CD14-positive monocyte (primary cell): Measurements from ENCODE around the gene CMTM8. TPM values are rescaled to one million over a fixed set of nuclear protein-coding genes. Genes with fewer than 3 reads are reported as not detected.

ENCODE experiments used
- DNase-seq, 3 donors: peaks; one replicate each; pipeline ENCODE4 v3.0.0-alpha.2; 2011 to 2022
- H2AFZ ChIP-seq: 2 replicates; pipeline ENCODE4 v1.6.0; 2012; ENCODE audit warnings: mild to moderate bottlenecking, low read depth, low read length, inconsistent platforms; ENCODE audit not compliant: insufficient read depth, poor library complexity, severe bottlenecking
- H3K27ac ChIP-seq, 2 donors: 1 replicate in 1 of 2; 2 replicates in 1 of 2; pipeline ENCODE4 v1.5.1; 2012 to 2013; ENCODE audit warnings: low read length in 2 of 2, control low read depth in 1 of 2, inconsistent platforms in 1 of 2, low read depth in 1 of 2, mild to moderate bottlenecking in 1 of 2
- H3K27me3 ChIP-seq, 2 donors: one replicate each; pipeline versions ENCODE4 v1.6.0 to v1.6.1; 2011 to 2013; ENCODE audit warnings: low read length in 2 of 2; ENCODE audit not compliant: control insufficient read depth in 2 of 2, insufficient read depth in 2 of 2
- H3K36me3 ChIP-seq, 2 donors: replicated peaks in 1 of 2; 1 replicate in 1 of 2; 2 replicates in 1 of 2; pipeline versions ENCODE4 v1.5.1 to v1.6.1; 2012 to 2013; ENCODE audit warnings: low read length in 2 of 2, control low read depth in 1 of 2, inconsistent platforms in 1 of 2, mild to moderate bottlenecking in 1 of 2; ENCODE audit not compliant: insufficient read depth in 2 of 2, control insufficient read depth in 1 of 2
- H3K4me1 ChIP-seq, 2 donors: 1 replicate in 1 of 2; 2 replicates in 1 of 2; pipeline versions ENCODE4 v1.5.1 to v1.6.1; 2012 to 2013; ENCODE audit warnings: low read length in 2 of 2, control low read depth in 1 of 2, inconsistent platforms in 1 of 2, mild to moderate bottlenecking in 1 of 2, moderate library complexity in 1 of 2; ENCODE audit not compliant: insufficient read depth in 2 of 2, control insufficient read depth in 1 of 2
- H3K4me2 ChIP-seq: replicated peaks from 2 replicates; pipeline ENCODE3; 2012; ENCODE audit warnings: low read length, moderate library complexity, mild to moderate bottlenecking; ENCODE audit not compliant: poor library complexity, severe bottlenecking; ENCODE audit errors: extremely low read depth
- H3K4me3 ChIP-seq, 3 experiments: fragments of 200-600 bp in 1 of 3; sonication (generic) in 1 of 3; replicated peaks in 1 of 3; 1 replicate in 2 of 3; 2 replicates in 1 of 3; pipeline ENCODE4 v1.5.1; 2011 to 2013; ENCODE audit warnings: low read length in 3 of 3, mild to moderate bottlenecking in 3 of 3, control low read depth in 2 of 3, low read depth in 2 of 3, inconsistent platforms in 1 of 3, moderate library complexity in 1 of 3
- H3K79me2 ChIP-seq: 2 replicates; pipeline ENCODE4 v1.6.0; 2012; ENCODE audit warnings: mild to moderate bottlenecking, control low read depth, inconsistent platforms, low read length, moderate library complexity; ENCODE audit not compliant: insufficient read depth
- H3K9ac ChIP-seq: 2 replicates; pipeline ENCODE4 v1.6.0; 2017; ENCODE audit warnings: low read length, mild to moderate bottlenecking; ENCODE audit not compliant: insufficient read depth, poor library complexity, severe bottlenecking
- H3K9me3 ChIP-seq, 2 donors: replicated peaks in 1 of 2; 1 replicate in 1 of 2; 2 replicates in 1 of 2; pipeline versions ENCODE4 v1.5.1 to v1.6.1; 2012 to 2013; ENCODE audit warnings: low read length in 2 of 2, control low read depth in 1 of 2; ENCODE audit not compliant: control insufficient read depth in 1 of 2, insufficient read depth in 1 of 2
- H4K20me1 ChIP-seq: 2 replicates; pipeline ENCODE4 v1.6.0; 2012; ENCODE audit warnings: mild to moderate bottlenecking, low read length, control low read depth, moderate library complexity; ENCODE audit not compliant: insufficient read depth
- H3K27ac Mint-ChIP-seq, 7 donors: one replicate each; pipeline ENCODE4 v1.8.0; 2020; ENCODE audit warnings: mild to moderate bottlenecking in 7 of 7, mixed read lengths in 7 of 7, moderate library complexity in 6 of 7, inconsistent platforms in 2 of 7
- H3K27me3 Mint-ChIP-seq, 3 donors: one replicate each; pipeline ENCODE4 v1.8.0; 2021 to 2022; ENCODE audit warnings: low read depth in 3 of 3, mild to moderate bottlenecking in 3 of 3, mixed read lengths in 3 of 3, moderate library complexity in 3 of 3, inconsistent platforms in 1 of 3
- H3K36me3 Mint-ChIP-seq, 2 donors: one replicate each; pipeline ENCODE4 v1.8.0; 2020; ENCODE audit warnings: mixed read lengths in 2 of 2, inconsistent platforms in 1 of 2, mild to moderate bottlenecking in 1 of 2
- H3K4me1 Mint-ChIP-seq: one replicate; pipeline ENCODE4 v1.8.0; 2020; ENCODE audit warnings: mild to moderate bottlenecking, mixed read lengths
- H3K4me3 Mint-ChIP-seq, 2 donors: one replicate each; pipeline ENCODE4 v1.8.0; 2020; ENCODE audit warnings: mild to moderate bottlenecking in 2 of 2, mixed read lengths in 2 of 2, moderate library complexity in 1 of 2
- H3K9me3 Mint-ChIP-seq, 7 donors: one replicate each; pipeline ENCODE4 v1.8.0; 2020 to 2022; ENCODE audit warnings: mixed read lengths in 7 of 7, mild to moderate bottlenecking in 6 of 7, moderate library complexity in 6 of 7, inconsistent platforms in 2 of 7
- WGBS: methylation state at CpG from one replicate; pipeline ENCODE4 v1.1.5; 2013; ENCODE audit warnings: missing lambda C conversion rate; ENCODE audit not compliant: insufficient coverage; 5-methylcytosine and 5-hydroxymethylcytosine counted together
- intact Hi-C, 2 donors: fragments of 100-400 bp; cut with micrococcal nuclease; formaldehyde crosslinking; loops; one replicate each; pipeline versions ENCODE4 v1.15.0 to v1.15.1; 2023
- polyA plus RNA-seq, 3 donors: library from polyadenylated mRNA; depleted of rRNA in 1 of 3; unstranded in 2 of 3; stranded (reverse) in 1 of 3; fragments of 300-500 nt in 2 of 3; fragments of >200 nt in 1 of 3; fragmentation: Illumina TruSeq in 2 of 3; gene quantifications; 1 replicate in 2 of 3; 2 replicates in 1 of 3; pipeline ENCODE4 v1.2.3, GENCODE V29; 2012 to 2021
- TF ChIP-seq, protein P1 (sequence below): fragments of 200-600 bp; IDR thresholded peaks from one replicate; pipeline ENCODE4 v1.8.0; 2022; ENCODE audit warnings: antibody characterized with exemption, mild to moderate bottlenecking

CMTM8 gene
- polyA plus RNA-seq, 3 donors = 0.46 to 2.5 (median 0.94) TPM

DNA sequence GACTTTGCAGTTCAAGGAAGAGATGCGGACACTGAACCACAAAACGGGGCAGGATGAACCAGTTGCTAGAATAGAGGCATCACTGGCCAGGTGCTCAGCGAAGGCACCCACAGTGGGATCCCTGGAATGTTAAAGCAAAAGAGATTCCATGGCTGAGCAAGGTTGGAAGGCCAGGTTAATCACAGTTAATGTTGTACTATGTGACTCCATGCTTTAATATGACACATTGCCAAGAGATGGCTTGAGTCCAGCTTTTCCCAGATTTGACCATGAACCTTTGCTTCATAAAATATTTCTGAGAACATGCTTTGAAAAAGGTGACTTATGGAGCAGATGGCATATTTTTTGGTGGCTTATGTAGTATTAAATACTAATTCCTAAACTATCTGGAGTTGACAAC is 77.0 kb downstream of the CMTM8 start:
- no peaks in the 10 kb centered on the region for H3K27me3 ChIP-seq
- no peaks in the 10 kb centered on the region for H3K9me3 Mint-ChIP-seq
- no peak overlapping the region for H3K4me3 ChIP-seq
- no peaks in the 10 kb centered on the region for H4K20me1 ChIP-seq
- H3K27me3 Mint-ChIP-seq = peaks cover 0 to 6% (median 5%) of the 10 kb centered on the region in 3 donors
- no peak overlapping the region for H3K9ac ChIP-seq
- intact Hi-C loops = no loop called here
- no peak overlapping the region for H3K27ac Mint-ChIP-seq
- no peak for DNase-seq
- no peaks in the 10 kb centered on the region for H3K4me1 ChIP-seq
- no peaks in the 10 kb centered on the region for H3K36me3 ChIP-seq
- TF ChIP-seq, protein P1, sequence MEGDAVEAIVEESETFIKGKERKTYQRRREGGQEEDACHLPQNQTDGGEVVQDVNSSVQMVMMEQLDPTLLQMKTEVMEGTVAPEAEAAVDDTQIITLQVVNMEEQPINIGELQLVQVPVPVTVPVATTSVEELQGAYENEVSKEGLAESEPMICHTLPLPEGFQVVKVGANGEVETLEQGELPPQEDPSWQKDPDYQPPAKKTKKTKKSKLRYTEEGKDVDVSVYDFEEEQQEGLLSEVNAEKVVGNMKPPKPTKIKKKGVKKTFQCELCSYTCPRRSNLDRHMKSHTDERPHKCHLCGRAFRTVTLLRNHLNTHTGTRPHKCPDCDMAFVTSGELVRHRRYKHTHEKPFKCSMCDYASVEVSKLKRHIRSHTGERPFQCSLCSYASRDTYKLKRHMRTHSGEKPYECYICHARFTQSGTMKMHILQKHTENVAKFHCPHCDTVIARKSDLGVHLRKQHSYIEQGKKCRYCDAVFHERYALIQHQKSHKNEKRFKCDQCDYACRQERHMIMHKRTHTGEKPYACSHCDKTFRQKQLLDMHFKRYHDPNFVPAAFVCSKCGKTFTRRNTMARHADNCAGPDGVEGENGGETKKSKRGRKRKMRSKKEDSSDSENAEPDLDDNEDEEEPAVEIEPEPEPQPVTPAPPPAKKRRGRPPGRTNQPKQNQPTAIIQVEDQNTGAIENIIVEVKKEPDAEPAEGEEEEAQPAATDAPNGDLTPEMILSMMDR = no peak
- H3K4me2 ChIP-seq = no peak overlapping the region
- no peak overlapping the region for H3K27ac ChIP-seq
- H2AFZ ChIP-seq = no peak overlapping the region
- WGBS = 92% methylated on average over 3 of the region's 3 CpGs
- H3K9me3 ChIP-seq = no peaks in the 10 kb centered on the region
- no peak overlapping the region for H3K4me3 Mint-ChIP-seq
- H3K79me2 ChIP-seq = no peaks in the 10 kb centered on the region
- H3K36me3 Mint-ChIP-seq = no peaks in the 10 kb centered on the region
- peaks cover 5% of the 10 kb centered on the region for H3K4me1 Mint-ChIP-seq

GRCh38 chr3:32316319-32316718 is 77.8 kb downstream of the CMTM8 start:
- TF ChIP-seq, protein P1 = no peak
- Histone ChIP-seq H3K4me1 (no peaks in the 10 kb centered on the region), H4K20me1 (no peaks in the 10 kb centered on the region), H3K36me3 (no peaks in the 10 kb centered on the region), H3K27ac (no peak overlapping the region), H3K9me3 (no peaks in the 10 kb centered on the region), H2AFZ (no peak overlapping the region), H3K4me2 (no peak overlapping the region), H3K79me2 (no peaks in the 10 kb centered on the region), H3K4me3 (no peak overlapping the region), H3K27me3 (peaks cover 0 to under 1% of the 10 kb centered on the region in 2 donors), H3K9ac (no peak overlapping the region)
- Mint-ChIP-seq H3K27ac (no peak overlapping the region), H3K4me3 (no peak overlapping the region), H3K27me3 (peaks cover 4 to 9% (median 7%) of the 10 kb centered on the region in 3 donors), H3K36me3 (no peaks in the 10 kb centered on the region), H3K9me3 (no peaks in the 10 kb centered on the region), H3K4me1 (peaks cover 12% of the 10 kb centered on the region)
- DNase-seq = no peak
- no CpG with 5 or more reads among the region's 2 CpGs for WGBS
- intact Hi-C loops = no loop called here
